HG03196 (cell line): Measurements from ENCODE around the gene ATP11A.

Experiments
- ATAC-seq: cut with Tn5 transposase; IDR thresholded peaks from one replicate; pipeline ENCODE4 v1.9.1; 2021; ENCODE audit not compliant: unreplicated experiment

ATP11A gene

GRCh38 chr13:112899281-112900225 lies 209.7 kb downstream of the ATP11A start:
- ATAC-seq: no peak

GRCh38 chr13:112900226-112900600 lies 210.4 kb downstream of the ATP11A start:
- no peak for ATAC-seq

GRCh38 chr13:112900691-112901091 lies 210.9 kb downstream of the ATP11A start:
- ATAC-seq: no peak

- no peak for ATAC-seq
These were observed 212.3 kb downstream of the ATP11A start for GRCh38 chr13:112902101-112902651.

- ATAC-seq: no peak
These were observed 212.8 kb downstream of the ATP11A start for GRCh38 chr13:112902669-112903068.

GRCh38 chr13:112903071-112903577 lies 213.3 kb downstream of the ATP11A start:
- ATAC-seq: no peak

- no peak for ATAC-seq
These were observed 213.9 kb downstream of the ATP11A start for GRCh38 chr13:112903606-112904195.

- ATAC-seq: no peak
These were observed 214.7 kb downstream of the ATP11A start for GRCh38 chr13:112904436-112904960.

GRCh38 chr13:112905086-112905485 lies 215.2 kb downstream of the ATP11A start:
- no peak for ATAC-seq

- ATAC-seq: no peak
These were observed 215.8 kb downstream of the ATP11A start for GRCh38 chr13:112905619-112905989.

- ATAC-seq: no peak
These were observed 216.3 kb downstream of the ATP11A start for GRCh38 chr13:112905990-112906641.

GRCh38 chr13:112907286-112907685 lies 217.4 kb downstream of the ATP11A start:
- no peak for ATAC-seq

- no peak for ATAC-seq
These were observed 218.1 kb downstream of the ATP11A start for GRCh38 chr13:112907871-112908331.

GRCh38 chr13:112908342-112908741 lies 218.5 kb downstream of the ATP11A start:
- no peak for ATAC-seq

- ATAC-seq: no peak
These were observed 220.2 kb downstream of the ATP11A start for GRCh38 chr13:112910016-112910415.

GRCh38 chr13:112910616-112911280 lies 220.9 kb downstream of the ATP11A start:
- ATAC-seq: no peak

- no peak for ATAC-seq
These were observed 221.5 kb downstream of the ATP11A start for GRCh38 chr13:112911285-112911701.

- ATAC-seq: no peak
These were observed 222.0 kb downstream of the ATP11A start for GRCh38 chr13:112911883-112912282.

GRCh38 chr13:112912726-112913440 lies 223.0 kb downstream of the ATP11A start:
- no peak for ATAC-seq

- no peak for ATAC-seq
These were observed 226.5 kb downstream of the ATP11A start for GRCh38 chr13:112916296-112916695.
